ENCODE results near the gene PLA2G4F.

The PLA2G4F gene

GRCh38 chr15:42130246-42130986 is 26.0 kb downstream of the PLA2G4F start:
- no peak for DNase-seq

GRCh38 chr15:42129364-42129763 is 27.1 kb downstream of the PLA2G4F start:
- DNase-seq, result no peak

DNA sequence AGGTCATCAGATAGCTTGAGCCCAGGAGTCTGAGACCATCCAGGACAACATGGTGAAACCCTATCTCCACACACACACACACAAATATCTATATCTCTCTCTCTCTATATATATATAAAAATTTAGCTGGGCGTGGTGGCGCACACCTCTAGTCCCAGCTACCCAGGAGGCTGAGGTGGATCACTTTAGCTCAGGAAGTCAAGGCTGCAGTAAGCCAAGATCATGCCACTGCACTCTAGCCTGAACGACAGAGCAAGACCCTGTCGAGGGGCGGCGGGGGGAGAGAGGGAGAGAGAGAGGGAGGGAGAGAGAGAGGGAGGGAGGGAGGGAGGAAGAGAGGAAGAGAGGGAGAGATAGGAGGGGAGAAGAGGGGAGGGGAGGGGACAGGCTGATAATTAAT is 28.0 kb downstream of the PLA2G4F start:
- no peak for DNase-seq

DNA sequence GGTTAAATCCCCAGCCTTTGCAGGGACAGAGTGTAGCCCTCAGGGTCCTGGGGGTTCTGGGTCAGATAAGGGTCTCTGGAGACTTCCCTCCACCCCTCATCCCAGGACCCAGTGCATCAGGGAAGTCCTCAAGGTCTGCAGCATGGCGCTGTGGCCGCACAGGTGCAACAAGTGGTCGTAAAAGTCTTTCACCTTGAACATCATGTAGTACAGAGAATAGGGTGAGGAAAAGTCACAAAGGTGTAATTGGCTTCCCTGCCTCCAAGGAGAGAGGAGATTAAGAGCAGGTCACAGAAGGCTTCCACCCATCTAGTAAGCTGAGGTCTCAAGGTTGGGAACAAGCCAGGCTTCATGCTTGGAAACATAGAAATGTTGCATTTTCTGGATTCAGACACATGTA is 32.9 kb downstream of the PLA2G4F start:
- DNase-seq, result no peak

GRCh38 chr15:42121682-42122081 is 34.8 kb downstream of the PLA2G4F start:
- no peak for DNase-seq

DNA sequence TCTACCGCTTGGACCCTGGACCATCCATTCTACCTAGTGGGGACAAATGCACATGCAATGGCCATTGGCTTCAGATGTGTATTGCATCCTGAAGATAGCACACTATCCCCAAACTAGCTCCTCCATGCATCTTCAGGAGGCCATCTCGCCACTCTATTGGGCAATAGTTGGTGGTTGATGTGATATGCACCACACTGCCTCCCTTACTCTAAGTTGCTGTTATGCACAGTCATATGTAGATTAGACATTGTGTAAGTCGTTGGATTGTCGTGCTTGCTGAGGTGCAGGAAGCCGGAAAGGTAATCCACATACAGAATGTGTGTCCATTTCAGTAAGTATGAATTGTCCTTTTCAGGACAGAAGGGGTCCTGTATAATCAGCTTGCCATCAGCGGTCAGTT is 35.4 kb downstream of the PLA2G4F start:
- no peak for DNase-seq

DNA sequence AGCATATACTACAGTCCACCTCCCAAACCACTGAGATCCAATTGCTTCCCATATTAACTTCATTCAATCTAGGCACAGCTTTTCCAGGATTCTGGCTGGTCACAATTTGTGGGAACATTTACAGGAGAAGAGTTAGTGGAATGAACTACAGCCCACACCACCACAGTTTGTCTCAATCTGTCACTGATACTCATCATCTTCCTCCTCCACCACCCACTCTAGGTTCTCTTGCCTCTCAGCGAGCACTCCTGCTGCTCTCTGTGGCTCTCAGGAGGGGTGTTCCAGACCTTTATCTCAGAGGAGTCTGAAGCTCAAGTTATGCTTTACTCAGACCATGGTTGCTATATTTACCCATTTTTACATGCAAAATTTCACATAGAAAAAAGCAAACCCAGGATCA is 36.2 kb downstream of the PLA2G4F start:
- DNase-seq, result no peak

- DNase-seq, result no peak
These were observed 37.0 kb downstream of the PLA2G4F start for GRCh38 chr15:42119446-42119760.

- no peak for DNase-seq
These were observed 37.6 kb downstream of the PLA2G4F start for GRCh38 chr15:42118650-42119445.

GRCh38 chr15:42111924-42112323 is 44.5 kb downstream of the PLA2G4F start:
- no peak for DNase-seq

- DNase-seq, result no peak
These were observed 46.1 kb downstream of the PLA2G4F start for GRCh38 chr15:42110367-42110766.

DNA sequence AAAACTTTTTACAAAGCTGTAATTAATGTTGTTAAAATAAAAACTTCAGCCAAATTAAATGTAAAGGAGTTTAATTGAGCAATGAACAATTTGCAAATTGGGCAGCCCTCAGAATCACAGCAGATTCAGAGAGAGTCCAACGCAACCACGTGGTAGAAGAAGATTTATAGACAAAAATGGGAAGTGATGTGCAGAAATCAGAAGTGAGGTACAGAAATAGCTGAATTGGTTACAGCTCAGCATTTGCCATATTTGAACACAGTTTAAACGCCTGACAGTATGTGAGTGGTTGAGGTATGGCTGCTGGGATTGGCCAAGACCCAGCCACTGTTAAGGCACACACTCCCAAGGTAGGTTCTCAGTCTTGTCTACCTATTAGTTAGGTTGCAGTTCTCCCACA is 47.6 kb downstream of the PLA2G4F start:
- DNase-seq, result no peak

DNA sequence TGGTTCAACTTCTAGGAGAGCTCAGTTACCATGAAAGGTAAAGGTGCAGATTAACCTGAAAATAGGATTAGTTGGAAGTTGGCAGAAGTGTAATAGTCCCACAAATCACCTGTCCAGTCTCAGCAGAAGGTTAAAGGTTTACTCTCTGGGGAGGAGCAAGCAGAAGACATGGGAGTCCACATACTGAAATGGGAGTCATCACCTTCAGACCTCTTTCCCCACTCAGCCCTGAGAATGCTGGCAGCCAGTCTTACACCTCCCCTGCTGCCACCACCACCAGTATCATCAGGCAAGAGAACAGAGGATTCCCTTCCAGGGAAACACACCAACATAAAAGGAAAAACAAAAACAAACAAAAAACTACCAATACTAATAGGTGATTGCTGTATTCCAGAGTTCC is 48.2 kb downstream of the PLA2G4F start:
- no peak for DNase-seq

- DNase-seq, result no peak
These were observed 49.0 kb downstream of the PLA2G4F start for GRCh38 chr15:42107473-42107872.

DNA sequence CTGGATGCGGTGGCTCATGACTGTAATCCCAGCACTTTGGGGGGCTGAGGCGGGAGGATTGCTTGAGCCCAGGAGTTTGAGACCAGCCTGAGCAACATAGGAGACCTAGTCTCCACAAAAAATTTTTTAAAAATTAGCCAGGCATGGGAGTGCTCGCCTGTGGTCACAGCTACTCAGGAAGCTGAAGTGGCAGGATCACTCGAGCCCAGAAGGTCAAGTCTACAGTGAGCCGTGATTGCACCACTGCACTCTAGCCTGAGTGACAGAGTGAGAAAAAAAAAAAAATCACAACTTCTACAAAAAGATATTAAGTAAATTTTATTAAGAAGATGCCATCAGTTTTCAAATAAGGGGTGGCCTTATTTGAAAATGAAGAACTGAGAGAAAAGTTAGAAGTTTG is 50.1 kb downstream of the PLA2G4F start:
- no peak for DNase-seq

- no peak for DNase-seq
These were observed 52.1 kb downstream of the PLA2G4F start for GRCh38 chr15:42104095-42104891.

GRCh38 chr15:42102646-42103235 is 53.7 kb downstream of the PLA2G4F start:
- no peak for DNase-seq

DNA sequence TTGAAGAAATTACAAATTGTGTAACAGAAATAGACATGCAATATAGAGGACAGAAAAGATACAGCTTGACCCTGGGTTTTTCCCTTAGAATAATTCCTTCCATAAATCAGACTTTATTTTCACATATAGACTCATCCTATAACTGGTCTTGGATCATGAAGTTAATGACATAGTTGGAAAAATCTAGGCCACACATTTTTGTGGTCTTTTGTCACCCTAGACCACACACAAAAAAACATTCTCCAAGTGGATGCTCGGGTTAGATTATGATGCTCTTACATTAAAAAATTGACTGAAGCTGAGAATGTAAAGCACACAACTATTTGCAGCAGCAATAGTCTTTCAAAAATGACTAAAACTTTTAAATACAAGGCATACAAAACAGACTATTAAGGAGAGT is 54.6 kb downstream of the PLA2G4F start:
- no peak for DNase-seq

- DNase-seq, result no peak
These were observed 56.2 kb downstream of the PLA2G4F start for GRCh38 chr15:42100021-42100800.

- no peak for DNase-seq
These were observed 59.4 kb downstream of the PLA2G4F start for GRCh38 chr15:42097018-42097417.

GRCh38 chr15:42094512-42094963 is 61.9 kb downstream of the PLA2G4F start, which contains the start of gene PLA2G4D:
Gene PLA2G4D, minus strand, starts transcription at chr15:42094562. Its CDS starts 103 bp downstream, at chr15:42094459.
- DNase-seq, result no peak

DNA sequence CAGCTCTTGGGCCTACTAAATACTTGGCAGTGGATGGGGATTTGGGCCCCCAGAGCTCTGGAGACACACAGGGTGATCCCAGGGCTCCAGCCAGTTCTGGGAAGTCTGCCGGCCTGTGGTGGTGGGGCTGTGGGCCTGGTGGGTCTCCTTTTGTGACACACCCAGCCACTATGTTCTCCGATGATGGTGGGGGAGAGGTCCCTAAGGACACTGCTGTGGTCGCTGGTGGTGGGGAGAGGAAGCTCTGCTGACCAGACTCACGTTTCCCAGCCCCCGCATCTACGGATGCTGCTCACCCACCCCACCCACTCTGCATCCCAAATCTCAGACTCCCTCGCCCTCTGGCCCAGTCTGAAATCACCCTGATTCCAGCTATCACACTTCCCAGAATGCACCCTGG is 62.5 kb downstream of the PLA2G4F start:
- no peak for DNase-seq
